Progenitor cell of endocrine pancreas (in vitro differentiated cells): Measurements from ENCODE around the gene BMPR2. TPM values are rescaled to one million over a fixed set of nuclear protein-coding genes. Genes with fewer than 3 reads are reported as not detected.

ENCODE experiments used
- DNase-seq: peaks from one replicate; pipeline ENCODE4 v3.0.0; 2021; ENCODE audit warnings: low spot score; ENCODE audit not compliant: unreplicated experiment
- H3K27ac Mint-ChIP-seq: 2 replicates; pipeline ENCODE4 v1.8.0; 2021; ENCODE audit warnings: mild to moderate bottlenecking, moderate library complexity, mixed read lengths
- H3K27me3 Mint-ChIP-seq: 2 replicates; pipeline ENCODE4 v1.8.0; 2021; ENCODE audit warnings: mixed read lengths
- H3K36me3 Mint-ChIP-seq: 2 replicates; pipeline ENCODE4 v1.8.0; 2022; ENCODE audit warnings: mixed read lengths; ENCODE audit not compliant: insufficient read depth
- H3K4me1 Mint-ChIP-seq: 2 replicates; pipeline ENCODE4 v1.8.0; 2021; ENCODE audit warnings: low read depth, mixed read lengths
- H3K4me3 Mint-ChIP-seq: 2 replicates; pipeline ENCODE4 v1.8.0; 2021; ENCODE audit warnings: low read depth, mild to moderate bottlenecking, moderate library complexity, mixed read lengths
- H3K9me3 Mint-ChIP-seq: 2 replicates; pipeline ENCODE4 v1.8.0; 2021; ENCODE audit warnings: low read depth, mixed read lengths
- total RNA-seq: library from RNA; stranded (reverse); gene quantifications from 2 replicates; pipeline ENCODE4 v1.2.1, GENCODE V29; 2021
- TF ChIP-seq, protein P1 (sequence below): fragments of 200-600 bp; sonication (generic); IDR thresholded peaks from one replicate; pipeline ENCODE4 v1.5.0; 2021; ENCODE audit warnings: antibody characterized with exemption, mild to moderate bottlenecking; ENCODE audit not compliant: unreplicated experiment

BMPR2 gene
- total RNA-seq, 1 donor from 2014 or later: 36.7 TPM

DNA sequence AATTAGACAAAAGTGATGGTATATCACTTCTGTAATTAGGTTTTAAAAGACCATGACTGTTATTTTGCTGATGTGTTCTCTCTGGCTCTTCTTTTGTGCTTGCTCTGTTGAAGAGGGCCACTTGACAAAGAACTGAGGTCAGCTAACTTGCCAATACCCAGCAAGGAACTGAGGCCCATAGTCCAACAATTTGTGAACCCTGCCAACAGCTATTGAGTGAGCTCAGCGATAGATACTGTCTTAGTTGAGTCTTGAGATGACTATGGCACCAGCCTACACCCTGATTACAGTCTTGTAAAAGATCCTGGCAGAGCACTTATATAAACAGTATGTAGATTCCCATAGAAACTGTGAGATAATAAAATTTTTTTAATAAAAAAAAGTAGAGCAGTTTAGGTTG lies 103.0 kb downstream of the BMPR2 start:
- peak overlapping the region; percentile 18 for H3K27ac Mint-ChIP-seq
- no peak overlapping the region for H3K4me3 Mint-ChIP-seq

DNA sequence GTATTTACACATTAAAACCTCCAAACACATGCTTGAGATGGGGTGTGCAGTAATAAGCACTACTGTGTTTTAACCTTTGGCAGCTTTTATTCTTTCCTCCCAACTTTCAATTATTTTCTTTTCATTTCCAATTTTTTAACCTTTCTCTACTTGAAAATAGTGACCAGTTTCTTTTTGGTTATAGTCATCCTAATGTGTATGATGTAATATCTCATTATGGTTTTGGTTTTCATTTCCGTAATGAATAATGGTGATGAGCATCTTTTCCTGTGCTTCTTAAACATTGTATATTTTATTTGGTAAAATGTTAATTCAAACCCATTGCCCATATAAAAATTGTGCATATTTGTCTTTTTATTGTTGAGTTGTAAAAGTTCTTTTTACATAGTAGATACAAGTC lies 103.5 kb downstream of the BMPR2 start:
- no peaks in the 10 kb centered on the region for H3K4me1 Mint-ChIP-seq
- H3K36me3 Mint-ChIP-seq: peaks cover 22% of the 10 kb centered on the region
- no peak overlapping the region for H3K27ac Mint-ChIP-seq
- TF ChIP-seq, protein P1, sequence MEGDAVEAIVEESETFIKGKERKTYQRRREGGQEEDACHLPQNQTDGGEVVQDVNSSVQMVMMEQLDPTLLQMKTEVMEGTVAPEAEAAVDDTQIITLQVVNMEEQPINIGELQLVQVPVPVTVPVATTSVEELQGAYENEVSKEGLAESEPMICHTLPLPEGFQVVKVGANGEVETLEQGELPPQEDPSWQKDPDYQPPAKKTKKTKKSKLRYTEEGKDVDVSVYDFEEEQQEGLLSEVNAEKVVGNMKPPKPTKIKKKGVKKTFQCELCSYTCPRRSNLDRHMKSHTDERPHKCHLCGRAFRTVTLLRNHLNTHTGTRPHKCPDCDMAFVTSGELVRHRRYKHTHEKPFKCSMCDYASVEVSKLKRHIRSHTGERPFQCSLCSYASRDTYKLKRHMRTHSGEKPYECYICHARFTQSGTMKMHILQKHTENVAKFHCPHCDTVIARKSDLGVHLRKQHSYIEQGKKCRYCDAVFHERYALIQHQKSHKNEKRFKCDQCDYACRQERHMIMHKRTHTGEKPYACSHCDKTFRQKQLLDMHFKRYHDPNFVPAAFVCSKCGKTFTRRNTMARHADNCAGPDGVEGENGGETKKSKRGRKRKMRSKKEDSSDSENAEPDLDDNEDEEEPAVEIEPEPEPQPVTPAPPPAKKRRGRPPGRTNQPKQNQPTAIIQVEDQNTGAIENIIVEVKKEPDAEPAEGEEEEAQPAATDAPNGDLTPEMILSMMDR: no peak
- no peaks in the 10 kb centered on the region for H3K27me3 Mint-ChIP-seq
- no peak for DNase-seq
- peaks cover 2% of the 10 kb centered on the region for H3K9me3 Mint-ChIP-seq
- H3K4me3 Mint-ChIP-seq: no peak overlapping the region

More for the DNA sequence above, 103.0 kb downstream of the BMPR2 start:
- Mint-ChIP-seq H3K36me3 (peaks cover 22% of the 10 kb centered on the region), H3K27me3 (no peaks in the 10 kb centered on the region), H3K9me3 (peaks cover 2% of the 10 kb centered on the region), H3K4me1 (no peaks in the 10 kb centered on the region)
- DNase-seq: no peak
- TF ChIP-seq, protein P1: no peak

DNA sequence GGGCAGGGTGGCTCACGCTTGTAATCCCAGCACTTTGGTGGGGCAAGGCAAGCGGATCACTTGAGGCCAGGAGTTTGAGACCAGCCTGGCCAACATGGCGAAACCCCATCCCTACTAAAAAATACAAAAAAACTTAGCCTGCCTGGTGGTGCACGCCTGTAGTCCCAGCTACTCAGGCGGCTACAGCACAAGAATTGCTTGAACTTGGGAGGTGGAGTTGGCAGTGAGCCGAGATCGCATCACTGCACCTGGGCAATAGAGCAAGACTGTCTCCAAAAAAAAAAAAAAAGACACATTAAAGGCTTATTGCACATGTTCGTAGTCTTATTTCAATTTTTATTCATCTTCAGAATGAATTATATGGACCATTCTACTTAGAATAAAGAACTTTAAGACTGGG lies 110.2 kb downstream of the BMPR2 start:
- peaks cover 2% of the 10 kb centered on the region for H3K9me3 Mint-ChIP-seq
- no peak for DNase-seq
- TF ChIP-seq, protein P1: no peak

DNA sequence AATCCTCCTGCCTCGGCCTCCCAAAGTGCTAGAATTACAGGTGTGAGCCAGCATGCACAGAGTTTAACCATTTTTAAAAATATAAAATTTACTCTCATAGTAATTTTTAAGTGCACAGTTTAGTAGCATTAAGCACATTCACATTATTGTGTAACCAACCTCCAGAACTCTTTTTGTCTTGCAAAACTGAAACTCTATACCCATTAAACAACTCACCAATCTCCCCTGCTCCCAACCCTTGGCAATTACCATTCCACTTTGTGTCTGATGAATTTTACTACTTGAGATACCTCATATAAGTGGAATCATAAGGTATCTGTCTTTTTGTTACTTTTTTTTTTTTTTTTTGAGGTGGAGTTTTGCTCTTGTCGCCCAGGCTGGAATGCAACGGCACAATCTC lies 112.5 kb downstream of the BMPR2 start:
- Mint-ChIP-seq H3K36me3 (peaks cover 5% of the 10 kb centered on the region), H3K27me3 (no peaks in the 10 kb centered on the region), H3K27ac (no peak overlapping the region), H3K4me3 (no peak overlapping the region), H3K4me1 (peaks cover 7% of the 10 kb centered on the region), H3K9me3 (no peaks in the 10 kb centered on the region)
- no peak for DNase-seq
- TF ChIP-seq, protein P1: no peak

More for the DNA sequence above, 110.2 kb downstream of the BMPR2 start:
- Mint-ChIP-seq H3K4me1 (peaks cover 5% of the 10 kb centered on the region), H3K36me3 (peaks cover 14% of the 10 kb centered on the region), H3K27ac (no peak overlapping the region), H3K4me3 (no peak overlapping the region), H3K27me3 (no peaks in the 10 kb centered on the region)

DNA sequence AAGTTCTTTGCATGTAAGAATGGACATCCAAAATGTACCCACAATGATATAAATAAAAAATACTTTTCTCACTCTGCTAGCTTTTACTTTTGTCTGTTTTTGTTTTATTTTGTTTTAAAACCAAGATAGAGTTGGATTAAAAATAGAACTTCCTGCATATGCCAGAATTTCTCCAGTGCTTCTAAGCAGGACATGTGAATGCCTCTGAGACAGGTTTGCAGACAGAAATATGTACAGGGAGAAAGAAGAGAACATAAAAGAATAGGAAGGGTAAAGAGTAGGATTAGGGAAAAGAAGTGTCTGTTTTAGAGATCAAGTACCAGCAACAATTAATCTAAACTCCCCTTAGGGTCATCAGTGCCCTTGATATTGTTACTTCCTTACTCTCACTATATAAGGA lies 114.4 kb downstream of the BMPR2 start:
- DNase-seq: no peak
- H3K9me3 Mint-ChIP-seq: no peaks in the 10 kb centered on the region
- H3K27ac Mint-ChIP-seq: peak overlapping the region; percentile 54
- peaks cover 17% of the 10 kb centered on the region for H3K4me1 Mint-ChIP-seq
- H3K4me3 Mint-ChIP-seq: no peak overlapping the region
- H3K27me3 Mint-ChIP-seq: no peaks in the 10 kb centered on the region
- TF ChIP-seq, protein P1: no peak
- peaks cover 2% of the 10 kb centered on the region for H3K36me3 Mint-ChIP-seq
